Lower leg skin (tissue), 3 donors: Measurements from ENCODE around the gene ASB13.

ENCODE experiments used
- POLR2A ChIP-seq, 2 donors: fragments of 450-650 bp; IDR thresholded peaks; one replicate each; pipeline ENCODE4 v1.6.1; 2016 to 2017; ENCODE audit warnings: antibody characterized with exemption in 2 of 2, mild to moderate bottlenecking in 1 of 2, moderate library complexity in 1 of 2
- TF ChIP-seq, protein P1 (sequence below), 3 donors: fragments of 450-650 bp; IDR thresholded peaks; one replicate each; pipeline ENCODE4 v1.5.1; 2016; ENCODE audit warnings: antibody characterized with exemption in 3 of 3, mild to moderate bottlenecking in 3 of 3, moderate library complexity in 2 of 3

DNA sequence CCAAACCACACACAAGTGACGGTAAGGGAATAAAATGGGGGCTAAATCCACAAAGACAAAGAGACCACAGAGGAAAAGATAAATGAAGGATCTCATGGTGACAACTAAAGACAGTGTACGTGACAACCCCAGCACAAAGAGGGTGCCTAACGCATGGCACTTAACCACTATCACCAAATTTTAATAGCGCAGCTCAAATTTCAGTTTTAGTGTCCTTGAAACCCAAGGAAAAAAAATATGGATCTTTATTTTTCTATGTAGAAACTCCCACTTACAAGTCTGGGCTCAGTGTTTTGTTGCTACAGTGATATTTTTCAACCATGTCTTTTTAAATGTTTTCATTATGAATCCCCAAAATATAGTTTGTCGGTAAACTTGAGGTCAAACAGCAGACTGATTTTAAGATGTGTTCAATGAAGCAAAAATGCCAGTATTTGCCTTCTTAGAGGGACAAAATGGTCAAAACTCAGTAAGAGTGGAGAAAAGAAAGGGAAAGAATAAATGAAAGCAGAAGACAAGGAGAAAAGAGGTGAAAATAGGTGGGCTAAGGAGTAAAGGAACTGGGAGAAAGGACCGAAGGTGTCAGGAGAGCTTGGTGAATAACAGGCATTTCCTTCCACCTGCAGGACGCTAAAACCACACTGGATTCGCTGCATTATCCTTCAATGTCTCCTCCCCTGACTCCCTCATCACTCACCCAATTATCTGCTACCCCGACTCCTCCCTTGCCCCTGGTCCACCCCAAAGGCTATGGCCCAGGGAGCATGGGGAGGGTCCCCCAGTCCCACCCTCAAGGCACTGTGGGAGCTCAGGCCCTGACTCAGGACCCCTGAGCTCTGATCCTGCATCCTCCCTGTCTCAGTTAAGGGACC lies 3.5 kb downstream of the ASB13 start:
- TF ChIP-seq POLR2A (IDR thresholded peaks at IDR 0.05) = no peak
- TF ChIP-seq, protein P1, sequence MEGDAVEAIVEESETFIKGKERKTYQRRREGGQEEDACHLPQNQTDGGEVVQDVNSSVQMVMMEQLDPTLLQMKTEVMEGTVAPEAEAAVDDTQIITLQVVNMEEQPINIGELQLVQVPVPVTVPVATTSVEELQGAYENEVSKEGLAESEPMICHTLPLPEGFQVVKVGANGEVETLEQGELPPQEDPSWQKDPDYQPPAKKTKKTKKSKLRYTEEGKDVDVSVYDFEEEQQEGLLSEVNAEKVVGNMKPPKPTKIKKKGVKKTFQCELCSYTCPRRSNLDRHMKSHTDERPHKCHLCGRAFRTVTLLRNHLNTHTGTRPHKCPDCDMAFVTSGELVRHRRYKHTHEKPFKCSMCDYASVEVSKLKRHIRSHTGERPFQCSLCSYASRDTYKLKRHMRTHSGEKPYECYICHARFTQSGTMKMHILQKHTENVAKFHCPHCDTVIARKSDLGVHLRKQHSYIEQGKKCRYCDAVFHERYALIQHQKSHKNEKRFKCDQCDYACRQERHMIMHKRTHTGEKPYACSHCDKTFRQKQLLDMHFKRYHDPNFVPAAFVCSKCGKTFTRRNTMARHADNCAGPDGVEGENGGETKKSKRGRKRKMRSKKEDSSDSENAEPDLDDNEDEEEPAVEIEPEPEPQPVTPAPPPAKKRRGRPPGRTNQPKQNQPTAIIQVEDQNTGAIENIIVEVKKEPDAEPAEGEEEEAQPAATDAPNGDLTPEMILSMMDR (IDR thresholded peaks at IDR 0.05) = no peak
